KOPT-K1 (cell line): ENCODE measurements around the gene CSHL1.

ENCODE experiments used
- H3K27ac ChIP-seq: fragments of 200-600 bp; sonication (generic); 2 replicates; pipeline ENCODE4 v1.5.1; 2016; ENCODE audit warnings: antibody characterized with exemption, mild to moderate bottlenecking, low read depth, low read length; ENCODE audit not compliant: poor library complexity, severe bottlenecking
- H3K36me3 ChIP-seq: fragments of 200-600 bp; sonication (generic); 2 replicates; pipeline ENCODE4 v1.5.1; 2017; ENCODE audit warnings: antibody characterized with exemption, mild to moderate bottlenecking, low read length, moderate library complexity; ENCODE audit not compliant: insufficient read depth
- H3K9me3 ChIP-seq: fragments of 200-600 bp; sonication (generic); 2 replicates; pipeline ENCODE4 v1.5.1; 2017; ENCODE audit warnings: antibody characterized with exemption, low read length, mild to moderate bottlenecking; ENCODE audit not compliant: insufficient read depth, poor library complexity, severe bottlenecking

CSHL1 gene

GRCh38 chr17:63944736-63945499 lies 33.9 kb upstream of the CSHL1 start:
- Histone ChIP-seq H3K36me3 (no peaks in the 10 kb centered on the region), H3K27ac (no peak overlapping the region), H3K9me3 (no peaks in the 10 kb centered on the region)

GRCh38 chr17:63943745-63944144 lies 32.7 kb upstream of the CSHL1 start:
- no peak overlapping the region for H3K27ac ChIP-seq
- H3K36me3 ChIP-seq = no peaks in the 10 kb centered on the region
- H3K9me3 ChIP-seq = no peaks in the 10 kb centered on the region

GRCh38 chr17:63942309-63942985 lies 31.4 kb upstream of the CSHL1 start:
- Histone ChIP-seq H3K36me3 (no peaks in the 10 kb centered on the region), H3K27ac (no peak overlapping the region), H3K9me3 (no peaks in the 10 kb centered on the region)

GRCh38 chr17:63941751-63942150 lies 30.7 kb upstream of the CSHL1 start:
- Histone ChIP-seq H3K27ac (no peak overlapping the region), H3K36me3 (no peaks in the 10 kb centered on the region)

GRCh38 chr17:63941162-63941561 lies 30.1 kb upstream of the CSHL1 start:
- H3K36me3 ChIP-seq = no peaks in the 10 kb centered on the region
- H3K27ac ChIP-seq = no peak overlapping the region
- no peaks in the 10 kb centered on the region for H3K9me3 ChIP-seq

More at GRCh38 chr17:63941751-63942150, 30.7 kb upstream of the CSHL1 start:
- H3K9me3 ChIP-seq = no peaks in the 10 kb centered on the region

- no peaks in the 10 kb centered on the region for H3K36me3 ChIP-seq
Observed at GRCh38 chr17:63940584-63940983, 29.5 kb upstream of the CSHL1 start.

GRCh38 chr17:63939884-63940283 lies 28.8 kb upstream of the CSHL1 start:
- Histone ChIP-seq H3K36me3 (no peaks in the 10 kb centered on the region), H3K9me3 (no peaks in the 10 kb centered on the region), H3K27ac (no peak overlapping the region)

More at GRCh38 chr17:63940584-63940983, 29.5 kb upstream of the CSHL1 start:
- Histone ChIP-seq H3K27ac (no peak overlapping the region), H3K9me3 (no peaks in the 10 kb centered on the region)

- Histone ChIP-seq H3K36me3 (no peaks in the 10 kb centered on the region), H3K27ac (no peak overlapping the region), H3K9me3 (no peaks in the 10 kb centered on the region)
Observed at GRCh38 chr17:63939401-63939800, 28.3 kb upstream of the CSHL1 start.

GRCh38 chr17:63937920-63938319 lies 26.9 kb upstream of the CSHL1 start:
- H3K27ac ChIP-seq = no peak overlapping the region
- H3K36me3 ChIP-seq = no peaks in the 10 kb centered on the region
- no peaks in the 10 kb centered on the region for H3K9me3 ChIP-seq

GRCh38 chr17:63937319-63937718 lies 26.3 kb upstream of the CSHL1 start:
- Histone ChIP-seq H3K9me3 (no peaks in the 10 kb centered on the region), H3K27ac (no peak overlapping the region), H3K36me3 (no peaks in the 10 kb centered on the region)

GRCh38 chr17:63934183-63935112 lies 23.4 kb upstream of the CSHL1 start:
- H3K9me3 ChIP-seq = no peaks in the 10 kb centered on the region
- H3K36me3 ChIP-seq = no peaks in the 10 kb centered on the region; the same call in 1 of the 2 replicates
- H3K27ac ChIP-seq = no peak overlapping the region

- no peaks in the 10 kb centered on the region; the same call in 1 of the 2 replicates for H3K36me3 ChIP-seq
- H3K9me3 ChIP-seq = no peaks in the 10 kb centered on the region
- H3K27ac ChIP-seq = no peak overlapping the region
Observed at GRCh38 chr17:63933598-63933997, 22.5 kb upstream of the CSHL1 start.

GRCh38 chr17:63932721-63933120 lies 21.7 kb upstream of the CSHL1 start:
- H3K36me3 ChIP-seq = no peaks in the 10 kb centered on the region; the same call in 1 of the 2 replicates
- H3K27ac ChIP-seq = peak overlapping the region; percentile 58

GRCh38 chr17:63931981-63932561 lies 21.0 kb upstream of the CSHL1 start, which contains the start of gene CD79B:
TSS of gene CD79B (minus strand) at chr17:63932331. CDS start at chr17:63932261, 70 bp downstream.
- peak within 1 kb of the TSS; percentile 58 for H3K27ac ChIP-seq
- H3K36me3 ChIP-seq = no peaks in the 10 kb centered on the region; the same call in 1 of the 2 replicates
- no peaks in the 10 kb centered on the region for H3K9me3 ChIP-seq

More at GRCh38 chr17:63932721-63933120, 21.7 kb upstream of the CSHL1 start:
- no peaks in the 10 kb centered on the region for H3K9me3 ChIP-seq
